ENCODE results near the gene MLN.

The MLN gene

DNA sequence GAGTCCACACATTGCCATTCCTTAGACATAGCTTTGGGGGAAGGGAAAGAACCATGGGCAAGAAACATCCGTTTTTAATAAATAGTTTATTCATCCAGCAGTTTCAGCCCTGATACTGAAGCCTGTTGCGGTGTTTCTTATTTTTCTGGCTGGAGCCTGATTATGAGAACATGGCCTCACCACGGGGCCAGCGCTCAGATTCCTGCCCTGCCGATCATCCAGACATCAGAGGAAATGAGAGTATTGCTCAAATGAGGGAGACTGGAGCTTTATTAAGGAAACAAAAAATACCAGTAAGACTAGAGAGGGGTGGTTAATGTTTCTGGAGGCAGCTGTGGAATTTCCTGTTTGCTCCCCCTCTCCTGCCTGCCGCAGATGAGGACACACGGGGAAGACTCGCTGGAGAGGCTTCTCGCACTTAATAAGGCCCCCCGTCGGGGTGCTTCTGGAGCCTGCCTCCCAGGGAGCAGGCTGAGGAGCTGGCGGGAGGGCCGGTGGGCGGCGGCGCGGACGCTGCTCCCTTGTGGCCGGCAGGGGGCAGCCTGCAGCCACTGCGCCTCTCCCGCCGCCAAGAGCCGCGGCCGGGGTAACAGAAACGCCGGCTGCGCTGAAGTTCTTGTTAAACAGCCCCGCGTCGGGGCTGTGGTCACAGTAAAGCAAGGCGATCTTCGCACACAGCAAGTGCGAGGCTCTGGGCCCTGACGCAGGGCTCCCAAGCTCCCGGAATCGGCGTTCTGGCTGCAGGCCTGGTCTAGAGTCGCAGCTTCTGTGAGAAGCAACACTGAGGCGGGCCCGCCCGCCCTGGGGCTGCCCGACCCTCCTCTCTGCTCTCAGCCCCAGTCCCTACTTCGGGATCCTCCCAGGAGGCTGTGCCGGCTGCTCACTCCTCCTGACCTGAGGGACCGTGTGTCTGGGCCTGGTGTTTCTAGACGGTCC lies 32.4 kb downstream of the MLN start:
- DNase-seq (ENCODE audit: low read depth in 2 of 2): peak; percentile 49 to 50

DNA sequence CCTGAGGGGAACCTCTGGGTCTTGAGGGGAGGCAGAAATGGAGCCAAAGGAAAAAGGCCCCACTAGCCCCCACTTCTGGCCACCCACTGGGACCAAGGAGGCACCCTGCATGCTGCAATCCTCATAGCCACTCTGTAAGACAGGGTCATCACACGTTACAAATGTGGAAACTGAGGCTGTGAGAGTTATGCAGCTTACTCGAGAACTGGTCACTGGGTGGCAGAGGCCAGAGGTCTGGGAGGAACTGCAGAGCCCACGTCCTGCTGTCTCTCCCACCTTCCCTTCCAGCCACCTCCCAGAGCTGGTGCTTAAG lies 33.0 kb downstream of the MLN start:
- DNase-seq (ENCODE audit: low read depth in 2 of 2): no peak

GRCh38 chr6:33770124-33770832 lies 33.5 kb downstream of the MLN start:
- DNase-seq (ENCODE audit: low read depth in 2 of 2): no peak

DNA sequence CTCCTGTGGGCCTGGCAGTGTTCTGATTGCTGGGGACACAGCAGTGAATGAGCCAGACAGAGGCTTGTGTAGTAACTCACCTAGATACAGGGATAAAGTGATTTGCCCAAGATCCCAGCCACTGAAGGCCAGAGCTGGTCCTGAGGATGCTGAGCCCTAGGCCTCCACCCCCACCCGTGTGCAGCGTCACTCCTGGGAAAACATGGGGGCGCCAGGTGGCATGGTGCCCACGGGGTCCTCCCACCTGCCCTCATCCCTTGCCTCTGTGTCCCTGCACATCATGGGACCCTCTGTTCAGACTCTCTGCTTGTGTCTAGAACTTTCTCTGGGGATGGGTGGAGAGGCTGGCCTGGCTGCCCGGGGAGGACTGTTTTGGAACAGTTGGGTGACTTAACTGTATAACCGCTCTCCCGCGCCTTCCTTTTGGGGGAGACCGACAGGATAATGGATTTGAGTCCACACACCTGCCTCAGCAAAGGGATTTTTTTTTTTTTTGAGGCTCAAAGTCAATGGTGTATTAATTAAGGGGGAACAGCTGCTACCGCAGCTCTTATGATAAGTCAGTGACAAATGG lies 34.5 kb downstream of the MLN start:
- DNase-seq (ENCODE audit: low read depth in 2 of 2): no peak

GRCh38 chr6:33768644-33769120 lies 35.1 kb downstream of the MLN start:
- DNase-seq (ENCODE audit: low read depth in 2 of 2): peak; percentile 66 to 74

DNA sequence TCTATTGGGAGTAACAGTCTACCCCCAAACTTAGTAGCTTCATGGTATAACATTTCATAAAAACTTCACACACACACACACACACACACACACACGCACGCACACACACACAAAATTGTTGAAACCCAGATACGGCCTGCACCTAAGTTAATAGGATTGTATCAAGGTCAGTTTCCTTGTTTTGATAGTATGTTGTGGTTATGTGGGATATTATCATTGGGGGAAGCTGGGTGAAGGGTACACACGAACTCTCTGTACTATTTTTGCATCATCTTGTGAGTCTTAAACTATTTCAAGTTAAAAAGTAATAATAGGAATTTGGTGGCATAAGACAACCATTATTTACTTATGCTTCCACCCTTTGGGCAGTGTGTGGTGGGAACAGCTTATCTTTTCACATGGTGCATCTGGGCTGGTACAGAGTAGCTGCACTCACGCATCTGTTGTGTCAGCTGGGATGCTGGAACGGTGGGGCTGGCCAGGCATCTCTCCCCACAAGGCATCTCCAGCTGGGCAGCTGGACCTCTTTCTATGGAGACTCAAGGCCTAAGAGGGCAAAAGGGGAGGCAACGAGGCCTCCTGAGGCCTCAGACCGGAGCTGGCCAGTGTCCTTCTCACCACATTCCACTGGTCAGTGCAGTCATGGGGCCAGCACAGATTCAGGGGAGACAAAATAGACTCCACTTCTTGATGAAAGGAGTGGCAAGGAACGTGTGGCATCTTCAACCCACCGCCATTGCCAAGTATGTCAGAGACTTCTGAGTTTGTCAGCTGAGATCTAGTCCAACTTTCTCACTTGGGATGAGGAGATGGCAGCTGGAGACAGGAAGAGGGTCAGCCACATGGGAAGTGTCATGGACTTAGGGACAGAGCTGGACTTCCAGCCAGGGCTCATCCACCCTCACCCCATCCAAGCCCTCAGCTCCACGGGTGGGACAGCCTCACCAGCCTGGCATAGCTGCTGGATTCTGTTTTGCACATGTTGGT lies 36.6 kb downstream of the MLN start:
- DNase-seq (ENCODE audit: low read depth in 2 of 2): no peak

DNA sequence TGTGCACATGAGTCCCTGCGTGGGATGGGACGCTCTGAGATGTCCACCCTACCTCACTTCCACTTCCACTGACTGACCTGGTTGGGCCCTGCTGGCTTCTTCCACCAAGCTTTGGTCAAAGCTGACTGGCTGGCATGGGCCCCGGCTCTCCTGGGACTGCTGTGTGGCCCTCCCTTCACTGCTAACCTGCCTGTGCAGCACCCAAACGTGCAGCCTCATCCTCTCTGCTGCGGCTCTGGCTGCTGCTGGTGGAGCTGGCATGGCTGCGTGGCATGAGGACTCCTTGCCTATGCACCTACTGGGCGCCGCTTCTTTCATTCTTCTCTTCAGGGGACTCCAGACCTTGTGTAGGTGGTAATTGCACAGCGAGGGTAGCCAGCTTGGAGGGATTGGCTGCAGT lies 38.4 kb downstream of the MLN start:
- no peak for DNase-seq (ENCODE audit: low read depth in 2 of 2)

DNA sequence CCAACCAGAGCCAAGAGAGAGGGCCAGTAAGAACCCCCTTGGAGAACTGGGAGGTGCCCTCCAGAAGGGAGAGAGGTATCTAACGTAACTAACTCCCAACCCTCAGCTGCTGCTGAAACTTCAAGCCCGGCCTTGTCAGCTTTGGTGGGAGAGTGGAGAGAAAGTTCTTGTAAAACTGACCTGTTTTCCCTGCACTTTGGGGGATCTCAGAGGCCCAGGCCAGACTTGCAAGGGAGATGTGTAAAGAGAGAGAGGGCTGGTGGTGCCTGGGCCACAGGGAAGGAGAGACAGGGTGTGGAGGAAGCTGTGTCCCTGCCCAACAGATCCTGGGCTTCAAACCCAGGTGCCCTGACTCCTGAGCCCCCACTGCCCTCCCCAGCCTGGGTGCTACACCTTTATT lies 39.8 kb downstream of the MLN start:
- no peak for DNase-seq (ENCODE audit: low read depth in 2 of 2)

- DNase-seq (ENCODE audit: low read depth in 2 of 2): no peak
These were observed 40.3 kb downstream of the MLN start for GRCh38 chr6:33763483-33763882.

DNA sequence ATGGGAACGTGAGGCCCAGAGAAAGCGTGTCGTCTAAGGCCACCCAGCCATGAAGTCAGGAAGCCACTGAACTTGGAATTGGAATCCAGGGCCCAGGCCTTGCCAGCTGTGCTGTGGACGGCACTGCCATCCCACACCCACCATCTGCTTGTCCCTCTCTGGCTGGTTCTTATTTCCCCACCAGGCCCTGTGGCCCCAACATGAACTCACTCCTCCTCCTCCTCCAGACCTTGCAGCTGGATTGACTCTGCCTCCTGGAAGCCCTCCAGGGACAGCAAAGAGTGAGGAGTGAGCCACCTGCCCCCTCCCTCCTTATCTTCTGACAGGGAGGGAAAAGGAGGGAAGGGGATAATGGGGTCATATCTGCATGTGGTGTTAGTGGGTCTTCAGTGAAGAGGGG lies 41.1 kb downstream of the MLN start:
- DNase-seq (ENCODE audit: low read depth in 2 of 2): no peak

DNA sequence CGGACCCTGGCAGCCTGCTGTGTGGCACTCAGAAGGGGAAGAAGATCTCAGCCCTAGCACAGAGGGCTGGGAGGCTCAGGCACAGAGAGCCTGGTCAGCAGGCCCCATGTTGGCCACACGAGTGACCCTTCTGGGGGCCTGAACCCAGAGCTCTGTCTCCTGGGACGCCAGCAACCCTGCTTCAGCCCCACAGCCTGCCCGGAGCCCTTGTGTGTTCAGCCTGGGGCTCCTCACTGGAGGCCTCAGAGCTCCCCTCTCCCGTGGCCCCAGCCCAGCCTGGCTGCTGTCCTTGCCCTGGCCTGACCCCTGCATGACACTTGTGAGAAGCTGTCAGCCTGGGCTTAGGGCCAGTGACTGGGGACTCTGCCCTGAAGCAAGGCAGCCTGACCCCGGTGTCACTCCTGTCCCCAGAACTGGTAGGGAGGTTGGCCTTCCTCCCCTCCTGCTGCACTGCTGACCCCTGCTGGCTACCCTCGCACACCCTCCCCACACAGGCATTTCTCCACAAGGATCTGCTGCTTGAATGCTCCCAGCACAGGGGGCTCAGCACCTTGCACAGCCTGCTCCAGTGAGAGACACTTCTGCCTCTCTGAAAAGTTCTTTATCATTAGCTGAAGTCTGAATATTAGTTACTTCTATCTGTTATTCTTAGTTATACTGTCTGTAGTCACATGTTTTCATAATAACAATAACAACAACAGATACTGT lies 41.7 kb downstream of the MLN start:
- peak; percentile 28 to 40 for DNase-seq (ENCODE audit: low read depth in 2 of 2)

DNA sequence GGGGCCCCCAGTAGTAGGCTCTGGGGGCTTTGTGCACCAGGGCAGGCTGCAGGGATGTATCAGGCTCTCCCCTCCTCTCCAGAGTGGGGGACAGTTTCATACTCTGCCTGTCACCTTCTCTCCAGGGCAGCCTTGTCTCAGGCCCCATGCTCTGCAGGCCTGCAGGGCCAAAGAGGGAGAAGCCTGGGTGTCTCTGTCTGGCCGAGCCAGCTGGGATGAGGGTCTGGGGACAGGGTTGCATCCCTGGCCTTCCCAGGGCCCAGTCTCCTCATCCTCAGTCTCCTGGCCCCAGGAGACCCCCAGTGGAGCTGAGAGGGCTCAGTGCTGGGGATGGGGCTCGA lies 42.3 kb downstream of the MLN start:
- DNase-seq (ENCODE audit: low read depth in 2 of 2): no peak

GRCh38 chr6:33759887-33760629 lies 43.7 kb downstream of the MLN start:
- DNase-seq (ENCODE audit: low read depth in 2 of 2): no peak

GRCh38 chr6:33758815-33759216 lies 45.0 kb downstream of the MLN start:
- no peak for DNase-seq (ENCODE audit: low read depth in 2 of 2)

DNA sequence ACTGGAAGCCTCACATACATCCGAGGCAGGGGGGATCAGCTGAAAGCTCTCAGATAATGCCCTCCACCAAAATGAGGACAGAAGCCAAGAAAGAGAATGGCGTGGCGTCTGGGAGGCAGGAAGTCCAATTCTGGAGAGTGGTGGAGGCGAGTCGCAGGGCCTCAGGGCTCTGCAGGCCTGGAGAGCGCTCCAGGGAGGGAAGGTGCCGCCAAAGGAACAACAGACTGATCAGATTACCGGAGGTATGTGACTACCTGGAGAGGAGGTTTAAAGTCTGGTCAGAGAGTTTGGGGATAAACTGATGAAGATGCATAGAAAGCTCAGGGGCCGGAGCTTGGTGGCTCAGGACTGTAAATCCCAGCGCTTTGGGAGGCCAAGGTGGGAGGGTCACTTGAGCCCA lies 45.9 kb downstream of the MLN start:
- no peak for DNase-seq (ENCODE audit: low read depth in 2 of 2)

GRCh38 chr6:33757113-33757512 lies 46.7 kb downstream of the MLN start:
- DNase-seq (ENCODE audit: low read depth in 2 of 2): no peak

DNA sequence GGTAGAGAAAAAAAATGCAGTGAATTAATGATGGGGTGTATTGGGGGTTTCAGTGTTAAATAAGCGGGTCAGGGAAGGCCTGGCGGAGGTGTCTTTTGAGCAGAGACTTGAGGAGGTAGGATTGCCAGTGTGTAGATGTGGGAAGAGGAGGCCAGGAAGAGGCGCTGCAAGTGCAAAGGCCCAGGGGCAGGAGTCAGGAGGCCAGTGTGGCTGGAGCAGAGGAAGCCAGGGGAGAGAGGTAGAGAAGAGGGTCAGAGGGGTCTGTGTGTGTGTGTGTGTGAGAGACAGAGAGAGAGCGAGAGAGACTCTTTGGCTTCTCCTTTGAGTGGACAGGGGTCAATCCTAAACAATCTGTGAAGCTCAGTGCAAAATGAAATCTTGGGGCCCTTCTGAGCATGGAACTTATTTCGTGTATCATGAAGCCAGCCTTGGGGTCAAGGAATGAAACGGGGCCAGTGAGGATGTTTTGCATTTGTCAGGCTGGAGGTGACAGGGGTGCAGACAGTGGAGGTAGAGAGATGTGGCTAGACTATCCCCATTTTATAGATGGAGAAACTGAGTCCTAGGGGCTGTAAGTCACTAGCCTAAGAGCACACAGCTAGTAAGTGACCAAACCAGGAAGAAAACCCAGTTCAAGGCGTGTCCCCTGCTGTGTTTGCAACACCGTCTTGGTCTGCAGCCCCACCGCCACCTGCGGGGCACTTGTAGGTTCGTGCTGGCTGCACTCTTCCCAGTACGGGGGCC lies 47.4 kb downstream of the MLN start:
- DNase-seq (ENCODE audit: low read depth in 2 of 2): no peak

- no peak for DNase-seq (ENCODE audit: low read depth in 2 of 2)
These were observed 48.5 kb downstream of the MLN start for GRCh38 chr6:33755070-33755869.

DNA sequence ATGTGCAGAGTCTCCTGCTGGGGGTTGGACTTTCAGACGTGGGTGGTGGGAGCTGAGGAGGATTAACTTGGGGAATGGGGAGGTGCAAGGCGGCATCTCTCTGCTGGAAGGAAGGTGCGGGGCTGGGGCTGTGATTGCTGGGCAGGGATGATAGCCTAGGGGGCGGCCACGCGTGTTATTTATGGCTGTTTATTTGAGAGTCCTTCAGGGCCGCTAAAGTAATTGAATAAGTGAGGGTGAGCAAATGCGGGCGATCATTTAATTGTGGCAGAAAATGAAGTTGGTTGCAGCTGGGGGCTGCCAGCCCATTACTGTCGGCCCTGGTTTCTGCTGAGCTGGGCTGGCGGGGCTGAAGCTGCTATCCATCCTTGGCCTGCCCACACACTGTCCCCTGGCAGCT lies 49.6 kb downstream of the MLN start:
- no peak for DNase-seq (ENCODE audit: low read depth in 2 of 2)

All from stimulated activated CD8-positive, alpha-beta memory T cell treated with anti-CD3 and anti-CD28 coated beads, Interleukin-2, amount 100 ng/mL, for 48 hours (primary cell).